A673 (cell line): Measurements from ENCODE around the gene STX18. TPM values are rescaled to one million over a fixed set of nuclear protein-coding genes. Genes with fewer than 3 reads are reported as not detected.

Source experiments
- BruUV-seq: library from RNA; stranded (reverse); fragments of 400-500 nt; replicated peaks from 2 replicates; lab custom pipeline; 2021; lab: Mats Ljungman, UMichigan
- CTCF ChIA-PET: fragments of 300-600 bp; sonication (Branson Sonifier 250); formaldehyde crosslinking; loops from one replicate; lab custom pipeline; 2022; ENCODE audit warnings: antibody characterized with exemption; lab: Charles Lee
- POLR2A ChIA-PET: fragments of 300-600 bp; sonication (Branson Sonifier 250); formaldehyde crosslinking; loops from one replicate; lab custom pipeline; 2022; ENCODE audit warnings: antibody characterized with exemption; ENCODE audit not compliant: low non-redundant PET; lab: Charles Lee
- DNase-seq: peaks from one replicate; pipeline ENCODE4 v3.0.0-alpha.2; 2015; ENCODE audit warnings: low spot score
- H3K27ac ChIP-seq: fragments of 200-600 bp; sonication (generic); 2 replicates; pipeline ENCODE4 v1.5.1; 2016; ENCODE audit warnings: mixed run types, low read depth, mild to moderate bottlenecking, mixed read lengths, antibody characterized with exemption, low read length; ENCODE audit not compliant: poor library complexity, severe bottlenecking
- H3K27me3 ChIP-seq: fragments of 200-600 bp; sonication (generic); replicated peaks from 2 replicates; pipeline ENCODE4 v1.6.1; 2017; ENCODE audit warnings: mixed run types, low read depth, mild to moderate bottlenecking, mixed read lengths, antibody characterized with exemption, low read length; ENCODE audit not compliant: insufficient read depth, poor library complexity
- H3K36me3 ChIP-seq: fragments of 200-600 bp; sonication (generic); 2 replicates; pipeline ENCODE4 v1.6.1; 2016; ENCODE audit warnings: mixed run types, mild to moderate bottlenecking, mixed read lengths, antibody characterized with exemption, low read length; ENCODE audit not compliant: insufficient read depth, poor library complexity, severe bottlenecking
- H3K4me1 ChIP-seq: fragments of 200-600 bp; sonication (generic); 2 replicates; pipeline ENCODE4 v1.6.1; 2017; ENCODE audit warnings: mixed run types, mild to moderate bottlenecking, mixed read lengths, antibody characterized with exemption, low read length; ENCODE audit not compliant: insufficient read depth, poor library complexity, severe bottlenecking
- H3K4me3 ChIP-seq: fragments of 200-600 bp; sonication (generic); 2 replicates; pipeline ENCODE4 v1.5.1; 2016; ENCODE audit warnings: low read depth, mixed run types, mild to moderate bottlenecking, mixed read lengths, low read length; ENCODE audit not compliant: poor library complexity, severe bottlenecking
- H3K9me3 ChIP-seq: fragments of 200-600 bp; sonication (generic); 2 replicates; pipeline ENCODE4 v1.6.1; 2016; ENCODE audit warnings: mixed run types, low read depth, mild to moderate bottlenecking, mixed read lengths, antibody characterized with exemption, low read length; ENCODE audit not compliant: poor library complexity, severe bottlenecking
- EZH2 ChIP-seq: fragments of 200-600 bp; sonication (generic); IDR thresholded peaks from 2 replicates; pipeline ENCODE4 v1.6.1; 2017; ENCODE audit warnings: borderline replicate concordance, low read depth, mild to moderate bottlenecking, mixed read lengths, antibody characterized with exemption, low read length; ENCODE audit not compliant: poor library complexity, severe bottlenecking
- intact Hi-C: fragments of 100-400 bp; cut with micrococcal nuclease; formaldehyde crosslinking; loops from one replicate; pipeline ENCODE4 v1.10.0; 2022; ENCODE audit not compliant: unreplicated experiment
- total RNA-seq: library from RNA; stranded (reverse); gene quantifications from 2 replicates; pipeline ENCODE4 v1.2.3, GENCODE V29; 2021
- TF ChIP-seq, protein P1 (sequence below): fragments of 300-800, 200-600 bp; sonication (generic); conservative IDR thresholded peaks from 2 replicates; pipeline ENCODE4 v1.5.1; 2017; ENCODE audit warnings: low read depth, mild to moderate bottlenecking, antibody characterized with exemption, low read length, moderate library complexity, mixed read lengths

STX18 gene
- total RNA-seq, 1 experiment from 2014 or later = 34.3 TPM

- TF ChIP-seq EZH2 = no peak
- TF ChIP-seq, protein P1, sequence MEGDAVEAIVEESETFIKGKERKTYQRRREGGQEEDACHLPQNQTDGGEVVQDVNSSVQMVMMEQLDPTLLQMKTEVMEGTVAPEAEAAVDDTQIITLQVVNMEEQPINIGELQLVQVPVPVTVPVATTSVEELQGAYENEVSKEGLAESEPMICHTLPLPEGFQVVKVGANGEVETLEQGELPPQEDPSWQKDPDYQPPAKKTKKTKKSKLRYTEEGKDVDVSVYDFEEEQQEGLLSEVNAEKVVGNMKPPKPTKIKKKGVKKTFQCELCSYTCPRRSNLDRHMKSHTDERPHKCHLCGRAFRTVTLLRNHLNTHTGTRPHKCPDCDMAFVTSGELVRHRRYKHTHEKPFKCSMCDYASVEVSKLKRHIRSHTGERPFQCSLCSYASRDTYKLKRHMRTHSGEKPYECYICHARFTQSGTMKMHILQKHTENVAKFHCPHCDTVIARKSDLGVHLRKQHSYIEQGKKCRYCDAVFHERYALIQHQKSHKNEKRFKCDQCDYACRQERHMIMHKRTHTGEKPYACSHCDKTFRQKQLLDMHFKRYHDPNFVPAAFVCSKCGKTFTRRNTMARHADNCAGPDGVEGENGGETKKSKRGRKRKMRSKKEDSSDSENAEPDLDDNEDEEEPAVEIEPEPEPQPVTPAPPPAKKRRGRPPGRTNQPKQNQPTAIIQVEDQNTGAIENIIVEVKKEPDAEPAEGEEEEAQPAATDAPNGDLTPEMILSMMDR = no peak
- Histone ChIP-seq H3K4me1 (no peaks in the 10 kb centered on the region), H3K27ac (no peak overlapping the region), H3K36me3 (no peaks in the 10 kb centered on the region), H3K9me3 (no peaks in the 10 kb centered on the region), H3K4me3 (no peak overlapping the region), H3K27me3 (no peaks in the 10 kb centered on the region)
- no peak for DNase-seq
- ChIA-PET CTCF (interaction anchor here (0.6 kb wide), 1 partner anchor 240 kb away, joined by 4 read pairs; no protein-coding TSS in a partner anchor), POLR2A (no interaction called here)
- BruUV-seq = no TSS peak
- intact Hi-C loops = no loop called here
Observed at GRCh38 chr4:4407299-4408131, 134.3 kb downstream of the STX18 start.

DNA sequence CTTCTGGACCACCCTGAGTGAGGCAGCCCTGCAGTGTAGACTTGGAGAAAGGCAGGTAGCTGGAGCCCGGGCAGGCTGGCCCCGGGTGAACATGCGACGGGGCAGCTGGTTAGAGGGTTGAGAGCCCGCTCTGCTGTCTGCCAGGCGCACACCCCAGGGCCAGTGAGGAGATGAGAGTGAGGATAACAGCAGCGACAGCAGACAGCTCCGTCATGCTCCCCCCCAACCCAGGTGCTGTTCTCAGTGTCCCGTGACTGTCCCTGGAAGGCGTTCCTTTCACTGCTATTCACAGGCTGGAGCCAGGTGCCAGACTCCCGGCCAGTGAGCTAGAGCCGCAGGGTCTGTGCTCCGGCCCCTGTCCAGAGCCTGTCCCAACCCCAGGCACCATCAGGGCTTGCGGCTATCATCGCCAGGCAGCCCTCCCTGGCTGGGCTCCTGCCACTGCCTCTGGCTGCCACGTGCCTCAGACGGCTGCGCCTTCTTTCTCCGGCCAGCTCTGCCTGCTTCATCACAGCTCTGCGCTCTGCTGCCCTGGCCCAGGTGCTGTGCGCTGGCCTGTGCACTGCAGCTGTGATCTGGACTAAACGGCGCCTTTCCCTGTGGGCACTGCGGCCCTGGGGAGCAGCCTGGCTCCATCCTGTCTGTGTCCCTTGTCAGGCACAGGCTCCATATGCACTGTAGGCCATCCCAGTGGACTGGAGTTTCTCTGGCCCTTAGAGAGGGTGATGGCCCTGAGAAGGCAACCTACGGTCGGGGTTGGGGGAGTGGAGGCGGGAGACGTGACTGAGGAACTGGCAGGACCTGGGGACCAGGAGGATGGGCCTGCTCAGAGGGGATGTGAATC is 135.2 kb downstream of the STX18 start:
- intact Hi-C loops = no loop called here
- BruUV-seq = no TSS peak
- TF ChIP-seq, protein P1 = no peak
- no peak for TF ChIP-seq EZH2
- no peaks in the 10 kb centered on the region for H3K27me3 ChIP-seq
- no peak overlapping the region for H3K27ac ChIP-seq
- H3K36me3 ChIP-seq = no peaks in the 10 kb centered on the region
- DNase-seq = no peak
- H3K9me3 ChIP-seq = no peaks in the 10 kb centered on the region
- no peaks in the 10 kb centered on the region for H3K4me1 ChIP-seq
- ChIA-PET CTCF (interaction anchor here (0.6 kb wide), 1 partner anchor 241 kb away, joined by 4 read pairs; no protein-coding TSS in a partner anchor), POLR2A (no interaction called here)
- H3K4me3 ChIP-seq = no peak overlapping the region

DNA sequence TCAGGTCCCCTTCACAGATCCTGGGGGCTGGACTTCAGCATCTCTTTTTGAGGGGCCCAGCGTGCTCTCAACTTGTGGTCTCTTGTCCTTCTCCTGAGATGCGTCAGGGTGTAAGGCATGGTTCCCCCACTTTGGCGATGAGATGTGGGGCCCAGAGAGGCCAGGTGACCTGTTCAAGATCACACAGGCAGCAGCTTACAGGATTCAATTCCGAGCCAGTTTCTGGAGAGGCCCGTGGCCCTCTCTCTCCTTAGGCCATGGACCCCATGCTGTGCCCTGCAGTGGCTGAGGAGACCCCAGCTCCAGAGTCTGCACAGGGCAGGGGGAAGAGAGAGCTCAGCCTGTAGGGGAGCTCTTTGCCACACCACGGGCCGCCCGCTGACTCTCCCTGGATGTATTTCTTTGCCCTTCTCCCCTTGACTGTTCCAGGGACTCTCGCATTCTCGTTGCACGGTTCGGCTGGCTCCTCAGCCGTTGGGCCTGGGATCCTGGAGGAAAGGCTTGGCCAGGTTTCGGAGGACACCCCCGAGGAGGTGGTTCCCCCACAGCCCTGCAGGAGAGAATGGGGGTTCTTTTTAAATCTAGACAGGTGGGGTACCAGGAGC is 136.4 kb downstream of the STX18 start:
- no peak for TF ChIP-seq EZH2
- TF ChIP-seq, protein P1 = no peak
- no TSS peak for BruUV-seq
- no peaks in the 10 kb centered on the region for H3K9me3 ChIP-seq
- ChIA-PET POLR2A (no interaction called here), CTCF (no interaction called here)
- no peak overlapping the region for H3K4me3 ChIP-seq
- no peaks in the 10 kb centered on the region for H3K4me1 ChIP-seq
- no peaks in the 10 kb centered on the region for H3K27me3 ChIP-seq
- H3K36me3 ChIP-seq = no peaks in the 10 kb centered on the region
- H3K27ac ChIP-seq = no peak overlapping the region
- intact Hi-C loops = no loop called here
- DNase-seq = no peak
